HG02588 (cell line): ENCODE measurements around the gene GGCX.
"Not testable (repeated sequence)": the region's sequence is repeated elsewhere in the genome, so short reads cannot be mapped to it uniquely, and the experiment has no call there.

Source experiments
- ATAC-seq: cut with Tn5 transposase; IDR thresholded peaks from one replicate; pipeline ENCODE4 v1.9.1; 2021; ENCODE audit warnings: mild to moderate bottlenecking, moderate library complexity; ENCODE audit not compliant: unreplicated experiment

The GGCX gene

GRCh38 chr2:85577063-85577385, 15.7 kb upstream of the GGCX start:
- ATAC-seq = no peak

GRCh38 chr2:85575739-85576138, 14.4 kb upstream of the GGCX start:
- no peak for ATAC-seq

DNA sequence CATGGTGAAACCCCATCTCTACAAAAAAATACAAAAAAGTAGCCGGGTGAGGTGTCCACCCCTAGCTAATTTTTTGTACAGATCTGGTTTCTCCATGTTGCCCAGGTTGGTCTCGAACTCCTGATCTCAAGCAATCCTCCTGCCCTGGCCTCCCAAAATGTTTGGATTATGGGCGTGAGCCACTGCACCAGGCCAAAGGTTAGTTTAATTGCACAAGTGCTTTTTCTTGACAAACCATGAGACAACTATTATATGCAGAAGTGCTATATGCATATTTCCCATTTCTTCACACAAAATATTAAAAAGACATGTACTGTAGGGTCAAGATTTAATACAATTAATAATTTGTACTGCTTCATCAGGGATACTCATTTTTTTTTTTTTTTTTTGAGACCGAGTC, 5.0 kb upstream of the GGCX start:
- ATAC-seq = no peak

- ATAC-seq = no peak
Measured at GRCh38 chr2:85564144-85564563, 2.9 kb upstream of the GGCX start.

DNA sequence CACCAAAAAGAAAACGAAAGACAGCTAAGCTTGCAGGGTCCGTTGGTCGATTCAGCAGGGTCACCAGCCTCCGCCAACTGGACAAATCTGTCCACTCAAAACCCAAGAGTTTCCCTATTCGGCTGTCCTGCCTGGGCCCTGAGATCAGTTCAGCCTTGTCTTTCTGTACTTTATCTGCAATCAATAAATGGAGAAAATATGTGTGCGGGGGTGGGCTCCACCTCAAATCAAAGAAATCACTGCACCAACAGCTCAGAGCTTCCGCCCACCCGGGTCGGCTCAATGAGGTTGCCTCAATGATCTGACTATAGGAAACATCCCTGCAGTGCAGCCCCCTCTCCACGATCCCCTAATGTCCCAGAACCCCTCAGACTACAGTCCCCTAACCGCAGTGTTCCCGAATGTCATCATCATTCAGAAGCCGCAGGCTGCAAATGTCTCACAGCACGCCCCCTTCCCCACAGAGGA, 447 bp downstream of the GGCX start:
- ATAC-seq = peak; percentile 22

- not testable (repeated sequence) for ATAC-seq
Measured at GRCh38 chr2:85560403-85560726, 928 bp downstream of the GGCX start.

DNA sequence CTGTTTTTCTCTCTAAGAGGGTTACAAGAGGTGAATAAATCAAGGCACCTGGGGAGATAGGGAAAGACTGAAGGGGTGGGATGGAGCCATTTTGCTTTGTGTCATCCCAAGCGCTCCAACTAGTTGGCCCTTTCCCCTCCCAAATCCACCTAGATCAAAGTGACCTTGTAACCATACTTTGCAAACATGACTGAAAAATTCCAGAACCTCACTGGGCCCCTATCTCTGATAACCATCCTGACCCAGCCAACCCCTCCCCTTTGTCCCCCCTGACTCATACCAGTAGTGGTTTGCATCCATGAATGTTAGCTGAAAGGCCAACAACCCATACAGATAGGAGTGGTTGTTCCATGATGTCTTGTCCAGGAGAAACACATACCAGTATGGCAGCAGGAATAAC, 3.1 kb downstream of the GGCX start:
- ATAC-seq = no peak

DNA sequence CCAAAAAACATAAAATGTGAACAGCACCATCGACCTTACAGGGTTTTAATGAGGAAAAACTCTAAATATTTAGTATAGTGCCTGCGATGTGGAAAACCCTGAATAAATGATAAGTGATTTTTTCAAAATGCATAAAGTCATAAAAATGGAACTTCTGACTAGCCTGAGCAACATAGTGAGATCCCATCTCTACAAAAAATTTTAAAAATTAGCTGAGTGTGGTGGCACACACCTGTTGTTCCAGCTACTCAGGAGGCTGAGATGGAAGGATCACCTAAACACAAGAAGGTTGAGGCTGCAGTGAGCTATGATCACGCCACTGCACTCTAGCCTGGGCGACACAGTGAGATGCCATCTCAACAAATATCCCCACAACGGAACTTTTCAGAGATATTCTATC, 4.2 kb downstream of the GGCX start:
- no peak for ATAC-seq

- no peak for ATAC-seq
Measured at GRCh38 chr2:85554980-85555612, 6.2 kb downstream of the GGCX start.

DNA sequence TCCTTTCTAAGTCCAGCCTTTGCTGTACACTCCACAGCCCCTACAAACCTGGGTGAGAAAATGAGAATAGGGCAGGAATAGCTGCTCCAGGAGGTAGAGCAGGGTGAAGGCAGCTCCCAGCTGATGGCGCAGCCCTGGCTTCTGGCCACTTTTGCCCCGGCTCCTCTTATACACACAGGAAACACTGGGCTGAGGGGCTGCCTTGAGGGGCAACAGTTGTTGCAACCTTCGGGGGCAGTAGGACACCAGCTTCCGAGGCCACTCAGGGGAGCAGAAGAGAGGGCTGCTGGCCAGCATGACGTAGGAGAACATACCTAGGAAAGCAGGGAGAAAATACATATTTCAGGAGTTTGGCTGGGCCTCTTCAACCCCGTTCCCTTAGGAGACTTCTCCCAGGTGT, 8.1 kb downstream of the GGCX start:
- no peak for ATAC-seq

- ATAC-seq = peak; percentile 72
Measured at GRCh38 chr2:85551698-85552678, 9.3 kb downstream of the GGCX start.

- ATAC-seq = no peak
Measured at GRCh38 chr2:85550486-85550885, 10.8 kb downstream of the GGCX start.

DNA sequence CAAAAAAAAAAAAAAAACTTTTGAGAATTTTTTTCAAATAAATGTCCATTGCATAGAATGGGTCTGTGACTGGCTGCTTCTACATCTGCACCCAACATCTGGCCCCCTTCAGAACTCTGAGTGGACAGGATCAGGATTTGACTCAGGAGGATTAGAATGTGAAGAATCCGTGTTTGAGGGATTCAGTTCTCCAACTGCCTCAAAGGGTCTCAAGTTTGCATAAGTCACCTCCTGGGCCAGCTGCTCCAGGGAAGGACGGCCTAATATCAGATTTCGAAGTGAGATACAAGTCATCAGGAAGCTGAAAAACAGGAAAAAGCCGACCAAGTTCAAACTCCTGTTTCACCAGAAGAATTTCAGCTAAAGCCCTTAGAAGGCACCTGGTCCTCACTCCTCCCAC, 11.5 kb downstream of the GGCX start:
- ATAC-seq = no peak

DNA sequence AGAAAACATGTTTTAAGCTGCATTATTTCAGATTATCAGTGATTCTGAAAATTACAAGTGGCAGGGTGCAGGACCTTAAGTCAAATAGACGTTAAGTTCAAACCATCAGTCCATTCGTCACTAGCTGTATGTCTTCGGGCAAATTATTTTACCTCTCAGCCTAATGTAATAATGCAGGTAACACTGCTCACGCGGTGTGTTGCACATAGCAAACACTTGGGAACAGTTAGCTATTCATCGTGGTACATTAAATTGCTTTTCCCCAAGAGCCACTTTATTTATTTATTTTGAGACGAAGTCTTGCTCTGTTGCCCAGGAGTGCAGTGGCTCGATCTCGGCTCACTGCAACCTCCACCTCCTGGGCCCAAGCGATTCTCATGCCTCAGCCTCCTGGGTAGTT, 12.2 kb downstream of the GGCX start:
- ATAC-seq = no peak

DNA sequence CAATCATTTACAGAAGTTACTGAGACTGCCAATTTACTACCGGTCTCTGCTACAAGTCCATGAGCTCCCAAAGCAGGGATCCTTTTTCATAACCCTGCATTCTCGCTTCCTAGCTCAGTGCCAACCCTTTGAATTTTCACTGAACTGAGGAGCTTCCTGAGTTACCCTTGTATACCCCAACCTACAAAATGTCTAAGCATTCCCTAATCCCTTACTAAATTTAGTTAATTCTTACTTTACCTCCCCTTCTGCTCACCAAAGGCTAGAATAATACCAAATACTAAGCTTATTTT, 12.7 kb downstream of the GGCX start:
- no peak for ATAC-seq

- ATAC-seq = no peak
Measured at GRCh38 chr2:85547859-85548607, 13.3 kb downstream of the GGCX start.

- no peak for ATAC-seq
Measured at GRCh38 chr2:85547089-85547858, 14.0 kb downstream of the GGCX start.

- no peak for ATAC-seq
Measured at GRCh38 chr2:85545780-85546240, 15.5 kb downstream of the GGCX start.

DNA sequence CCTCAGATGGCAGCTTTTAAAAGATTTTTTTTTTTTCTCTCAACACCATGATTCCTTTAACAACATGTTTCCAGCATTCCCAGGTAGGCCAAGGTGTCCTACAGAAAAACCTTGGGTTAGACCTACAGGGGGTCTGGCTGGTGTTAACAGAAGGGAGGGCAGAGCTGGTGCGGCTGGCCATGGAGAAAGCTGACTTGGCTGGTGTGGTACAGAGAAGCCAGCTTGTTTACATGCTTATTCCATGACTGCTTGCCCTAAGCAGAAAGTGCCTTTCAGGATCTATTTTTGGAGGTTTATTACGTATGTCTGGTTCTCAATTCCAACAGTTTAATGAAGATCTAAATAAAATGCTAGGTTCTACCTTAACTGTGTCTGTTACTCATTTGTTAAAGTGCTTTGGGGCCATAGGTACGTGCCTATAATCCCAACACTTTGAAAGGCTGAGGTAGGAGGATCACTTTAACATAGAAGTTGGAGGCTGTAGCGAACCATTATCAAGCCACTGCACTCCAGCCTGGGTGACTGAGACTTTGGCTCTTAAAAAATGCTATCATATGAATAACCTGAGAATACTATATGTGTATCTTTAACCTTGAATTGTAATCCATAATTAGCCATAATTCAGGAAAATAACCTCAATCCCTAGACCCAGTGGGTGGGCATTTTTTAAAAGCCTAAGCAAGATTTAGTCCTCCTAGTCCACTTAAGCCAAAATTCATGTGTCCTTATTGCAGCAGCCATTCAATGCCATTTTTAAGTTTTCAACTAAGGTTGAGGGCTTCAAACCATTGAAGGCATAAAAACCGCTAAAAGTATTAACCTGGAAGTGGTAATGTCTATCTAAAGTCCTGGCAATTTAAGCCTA, 16.1 kb downstream of the GGCX start:
- not testable (repeated sequence) for ATAC-seq

GRCh38 chr2:85544254-85544691, 17.0 kb downstream of the GGCX start:
- ATAC-seq = not testable (repeated sequence)
